ENCODE data around the gene NTM. TPM values are rescaled to one million over a fixed set of nuclear protein-coding genes. Genes with fewer than 3 reads are reported as not detected.

NTM gene
- total RNA-seq, 1 experiment from 2014 or later = 16.4 TPM

GRCh38 chr11:131886201-131886600, 515.8 kb downstream of the NTM start:
- no peaks in the 10 kb centered on the region for H3K36me3 Mint-ChIP-seq
- no peaks in the 10 kb centered on the region for H3K9me3 Mint-ChIP-seq
- ChIA-PET CTCF (interaction anchor here (1.1 to 10.0 kb wide), 4 partner anchors 17 to 241 kb away, joined by 4 to 79 read pairs (median 9); no protein-coding TSS in a partner anchor), POLR2A (no interaction called here)
- no peak overlapping the region for H3K27ac Mint-ChIP-seq
- no peak overlapping the region for H3K4me3 Mint-ChIP-seq
- TF ChIP-seq ZNF317 (CRISPR knock-in tag; IDR thresholded peaks at IDR 0.05; ENCODE audit: borderline replicate concordance, low read depth) (no peak), CDX4 (CRISPR knock-in tag; IDR thresholded peaks at IDR 0.05; ENCODE audit: borderline replicate concordance) (no peak), ZNF232 (CRISPR knock-in tag; IDR thresholded peaks at IDR 0.05) (no peak)
- no peak for DNase-seq (ENCODE audit: low spot score)
- no peaks in the 10 kb centered on the region; the same call in 1 of the 2 replicates for H3K27me3 Mint-ChIP-seq (ENCODE audit: low read depth)
- no peak for ATAC-seq
- peaks cover 11% of the 10 kb centered on the region; the same call in 1 of the 2 replicates for H3K4me1 Mint-ChIP-seq

- TF ChIP-seq SOX15 (CRISPR knock-in tag; IDR thresholded peaks at IDR 0.05) (no peak), GRHL2 (CRISPR knock-in tag; IDR thresholded peaks at IDR 0.05; ENCODE audit: insufficient replicate concordance, severe bottlenecking) (no peak), NFYB (CRISPR knock-in tag; conservative IDR thresholded peaks at IDR 0.05; ENCODE audit: low read depth) (no peak)
- CTCF ChIA-PET = interaction anchor here (0.6 to 10.0 kb wide), 8 partner anchors 17 to 970 kb away, joined by 3 to 79 read pairs (median 4); no protein-coding TSS in a partner anchor
- H3K27ac Mint-ChIP-seq = no peak overlapping the region
Observed at GRCh38 chr11:131888230-131888855, 517.9 kb downstream of the NTM start.

GRCh38 chr11:131889146-131889577, 518.7 kb downstream of the NTM start:
- Mint-ChIP-seq H3K9me3 (no peaks in the 10 kb centered on the region), H3K4me1 (0 out of 2 replicates have a peak, but pooled peaks cover 8% of the 10 kb centered on the region), H3K4me3 (no peak overlapping the region), H3K27me3 (ENCODE audit: low read depth) (no peaks in the 10 kb centered on the region; the same call in 1 of the 2 replicates), H3K27ac (no peak overlapping the region), H3K36me3 (no peaks in the 10 kb centered on the region)
- DNase-seq (ENCODE audit: low spot score) (no peak), ATAC-seq (peak; percentile 59)
- ChIA-PET CTCF (interaction anchor here (0.6 to 10.0 kb wide), 19 partner anchors 9 to 513 kb away, joined by 3 to 79 read pairs (median 5); no protein-coding TSS in a partner anchor), POLR2A (no interaction called here)
- TF ChIP-seq, protein P1, sequence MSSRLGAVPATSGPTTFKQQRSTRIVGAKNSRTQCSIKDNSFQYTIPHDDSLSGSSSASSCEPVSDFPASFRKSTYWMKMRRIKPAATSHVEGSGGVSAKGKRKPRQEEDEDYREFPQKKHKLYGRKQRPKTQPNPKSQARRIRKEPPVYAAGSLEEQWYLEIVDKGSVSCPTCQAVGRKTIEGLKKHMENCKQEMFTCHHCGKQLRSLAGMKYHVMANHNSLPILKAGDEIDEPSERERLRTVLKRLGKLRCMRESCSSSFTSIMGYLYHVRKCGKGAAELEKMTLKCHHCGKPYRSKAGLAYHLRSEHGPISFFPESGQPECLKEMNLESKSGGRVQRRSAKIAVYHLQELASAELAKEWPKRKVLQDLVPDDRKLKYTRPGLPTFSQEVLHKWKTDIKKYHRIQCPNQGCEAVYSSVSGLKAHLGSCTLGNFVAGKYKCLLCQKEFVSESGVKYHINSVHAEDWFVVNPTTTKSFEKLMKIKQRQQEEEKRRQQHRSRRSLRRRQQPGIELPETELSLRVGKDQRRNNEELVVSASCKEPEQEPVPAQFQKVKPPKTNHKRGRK (CRISPR knock-in tag; IDR thresholded peaks at IDR 0.05; ENCODE audit: borderline replicate concordance) = no peak
- TF ChIP-seq SP1 (CRISPR knock-in tag; conservative IDR thresholded peaks at IDR 0.05) = no peak
- TF ChIP-seq ZNF121 (CRISPR knock-in tag; IDR thresholded peaks at IDR 0.05) = no peak
- TF ChIP-seq TEAD1 (CRISPR knock-in tag; IDR thresholded peaks at IDR 0.05) = no peak
- no peak for TF ChIP-seq FOXJ3 (CRISPR knock-in tag; IDR thresholded peaks at IDR 0.05; ENCODE audit: borderline replicate concordance)
- no peak for TF ChIP-seq ATF6 (CRISPR knock-in tag; IDR thresholded peaks at IDR 0.05)
- no peak for TF ChIP-seq MXD4 (CRISPR knock-in tag; IDR thresholded peaks at IDR 0.05; ENCODE audit: borderline replicate concordance)
- no peak for TF ChIP-seq MYBL2 (CRISPR knock-in tag; IDR thresholded peaks at IDR 0.05)
- no peak for TF ChIP-seq ELF4 (CRISPR knock-in tag; IDR thresholded peaks at IDR 0.05; ENCODE audit: low read depth)
- TF ChIP-seq NR3C1 (CRISPR knock-in tag; conservative IDR thresholded peaks at IDR 0.05; ENCODE audit: low read depth) = no peak
- TF ChIP-seq SOX15 (CRISPR knock-in tag; IDR thresholded peaks at IDR 0.05) = no peak
- TF ChIP-seq IRF1 (CRISPR knock-in tag; IDR thresholded peaks at IDR 0.05) = no peak
- no peak for TF ChIP-seq ZNF263 (CRISPR knock-in tag; IDR thresholded peaks at IDR 0.05; ENCODE audit: low read depth)
- TF ChIP-seq ZMAT4 (CRISPR knock-in tag; IDR thresholded peaks at IDR 0.05) = no peak
- no peak for TF ChIP-seq FOXP1 (CRISPR knock-in tag; IDR thresholded peaks at IDR 0.05; ENCODE audit: borderline replicate concordance)
- no peak for TF ChIP-seq TEAD4 (CRISPR knock-in tag; IDR thresholded peaks at IDR 0.05)
- TF ChIP-seq, protein P2, sequence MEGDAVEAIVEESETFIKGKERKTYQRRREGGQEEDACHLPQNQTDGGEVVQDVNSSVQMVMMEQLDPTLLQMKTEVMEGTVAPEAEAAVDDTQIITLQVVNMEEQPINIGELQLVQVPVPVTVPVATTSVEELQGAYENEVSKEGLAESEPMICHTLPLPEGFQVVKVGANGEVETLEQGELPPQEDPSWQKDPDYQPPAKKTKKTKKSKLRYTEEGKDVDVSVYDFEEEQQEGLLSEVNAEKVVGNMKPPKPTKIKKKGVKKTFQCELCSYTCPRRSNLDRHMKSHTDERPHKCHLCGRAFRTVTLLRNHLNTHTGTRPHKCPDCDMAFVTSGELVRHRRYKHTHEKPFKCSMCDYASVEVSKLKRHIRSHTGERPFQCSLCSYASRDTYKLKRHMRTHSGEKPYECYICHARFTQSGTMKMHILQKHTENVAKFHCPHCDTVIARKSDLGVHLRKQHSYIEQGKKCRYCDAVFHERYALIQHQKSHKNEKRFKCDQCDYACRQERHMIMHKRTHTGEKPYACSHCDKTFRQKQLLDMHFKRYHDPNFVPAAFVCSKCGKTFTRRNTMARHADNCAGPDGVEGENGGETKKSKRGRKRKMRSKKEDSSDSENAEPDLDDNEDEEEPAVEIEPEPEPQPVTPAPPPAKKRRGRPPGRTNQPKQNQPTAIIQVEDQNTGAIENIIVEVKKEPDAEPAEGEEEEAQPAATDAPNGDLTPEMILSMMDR (IDR thresholded peaks at IDR 0.05) = no peak
- TF ChIP-seq ATF3 (CRISPR knock-in tag; conservative IDR thresholded peaks at IDR 0.05) = no peak

More at GRCh38 chr11:131888230-131888855, 517.9 kb downstream of the NTM start:
- POLR2A ChIA-PET = no interaction called here
- H3K4me3 Mint-ChIP-seq = no peak overlapping the region
- no peaks in the 10 kb centered on the region for H3K36me3 Mint-ChIP-seq
- H3K27me3 Mint-ChIP-seq (ENCODE audit: low read depth) = no peaks in the 10 kb centered on the region; the same call in 1 of the 2 replicates
- H3K9me3 Mint-ChIP-seq = no peaks in the 10 kb centered on the region
- peaks cover 11% of the 10 kb centered on the region; the same call in 1 of the 2 replicates for H3K4me1 Mint-ChIP-seq
- no peak for DNase-seq (ENCODE audit: low spot score)
- no peak for ATAC-seq
